GM21381 (cell line): ENCODE data around the gene FAM89B.
"Not testable (repeated sequence)": the region's sequence is repeated elsewhere in the genome, so short reads cannot be mapped to it uniquely, and the experiment has no call there.

Experiments used
- ATAC-seq: cut with Tn5 transposase; IDR thresholded peaks from one replicate; pipeline ENCODE4 v1.9.1; 2021; ENCODE audit warnings: mild to moderate bottlenecking, moderate library complexity; ENCODE audit not compliant: unreplicated experiment

The FAM89B gene

GRCh38 chr11:65556470-65557279 is 15.7 kb upstream of the FAM89B start:
- no peak for ATAC-seq

GRCh38 chr11:65557280-65558001 is 14.9 kb upstream of the FAM89B start:
- no peak for ATAC-seq

- no peak for ATAC-seq
Measured at GRCh38 chr11:65558002-65558929, 14.1 kb upstream of the FAM89B start, which contains the start of gene LTBP3. Gene LTBP3 (minus strand): TSS chr11:65558359. CDS start chr11:65557959, 400 bp downstream.

GRCh38 chr11:65558930-65559509 is 13.3 kb upstream of the FAM89B start:
- ATAC-seq = no peak

- no peak for ATAC-seq
Measured at GRCh38 chr11:65559535-65559934, 12.8 kb upstream of the FAM89B start.

- no peak for ATAC-seq
Measured at GRCh38 chr11:65559951-65560537, 12.3 kb upstream of the FAM89B start.

- ATAC-seq = no peak
Measured at GRCh38 chr11:65560555-65561418, 11.6 kb upstream of the FAM89B start.

- ATAC-seq = no peak
Measured at GRCh38 chr11:65562020-65562419, 10.3 kb upstream of the FAM89B start.

GRCh38 chr11:65562788-65563187 is 9.6 kb upstream of the FAM89B start:
- no peak for ATAC-seq

- no peak for ATAC-seq
Measured at GRCh38 chr11:65563601-65564000, 8.7 kb upstream of the FAM89B start.

- not testable (repeated sequence) for ATAC-seq
Measured at GRCh38 chr11:65564879-65565559, 7.3 kb upstream of the FAM89B start.

- no peak for ATAC-seq
Measured at GRCh38 chr11:65565624-65566453, 6.5 kb upstream of the FAM89B start.

GRCh38 chr11:65569164-65569972 is 3.0 kb upstream of the FAM89B start:
- ATAC-seq = peak; percentile 8

GRCh38 chr11:65569973-65570918 is 2.1 kb upstream of the FAM89B start, which contains the start of gene ZNRD2:
Gene ZNRD2 (plus strand): TSS chr11:65570477. CDS start chr11:65570492, 15 bp downstream.
- ATAC-seq = peak; percentile 56

- no peak for ATAC-seq
Measured at GRCh38 chr11:65571420-65571819, 918 bp upstream of the FAM89B start.

- no peak for ATAC-seq
Measured at GRCh38 chr11:65571940-65572339, 398 bp upstream of the FAM89B start.
